NCI-H2107 treated with DMSO at 0.1 percent for 48 hours (cell line): ENCODE measurements around the gene ARHGEF40.
A peak's percentile ranks its signal among the peaks of the same experiment; 100 is the strongest.

Experiments
- DNase-seq: peaks from one replicate; lab custom pipeline; 2025; ENCODE audit not compliant: unreplicated experiment; lab: John Stamatoyannopoulos, UW

The ARHGEF40 gene

GRCh38 chr14:21070083-21070609, at the start of gene ARHGEF40:
ARHGEF40 (plus strand) TSS chr14:21070304; CDS start chr14:21070397, 93 bp downstream.
- no peak for DNase-seq

GRCh38 chr14:21020977-21021545, 49.0 kb upstream of the ARHGEF40 start:
- DNase-seq, result no peak

- DNase-seq, result no peak
These were observed 47.4 kb upstream of the ARHGEF40 start for GRCh38 chr14:21022686-21023085.

GRCh38 chr14:21023174-21023573, 46.9 kb upstream of the ARHGEF40 start:
- DNase-seq, result no peak

- DNase-seq, result no peak
These were observed 46.1 kb upstream of the ARHGEF40 start for GRCh38 chr14:21023817-21024584.

GRCh38 chr14:21024585-21025370, 45.3 kb upstream of the ARHGEF40 start, which contains the start of gene NDRG2:
NDRG2 (minus strand) TSS chr14:21025061; CDS start chr14:21023315, 1,746 bp downstream.
- DNase-seq, result peak; percentile 12

GRCh38 chr14:21025371-21026273, 44.5 kb upstream of the ARHGEF40 start:
- DNase-seq, result no peak

GRCh38 chr14:21026274-21026987, 43.7 kb upstream of the ARHGEF40 start:
- no peak for DNase-seq

- DNase-seq, result no peak
These were observed 43.2 kb upstream of the ARHGEF40 start for GRCh38 chr14:21026988-21027315.

- DNase-seq, result no peak
These were observed 40.2 kb upstream of the ARHGEF40 start, which contains the start of gene TPPP2 for GRCh38 chr14:21029917-21030316. TPPP2 (plus strand) TSS chr14:21030217; CDS start chr14:21030582, 365 bp downstream.

GRCh38 chr14:21030531-21030930, 39.6 kb upstream of the ARHGEF40 start:
- DNase-seq, result no peak

GRCh38 chr14:21032326-21033132, 37.6 kb upstream of the ARHGEF40 start:
- DNase-seq, result no peak

- DNase-seq, result no peak
These were observed 36.9 kb upstream of the ARHGEF40 start for GRCh38 chr14:21033133-21033698.

- DNase-seq, result no peak
These were observed 35.4 kb upstream of the ARHGEF40 start, which contains the start of gene RNASE13 for GRCh38 chr14:21034707-21035106. RNASE13 (minus strand) TSS chr14:21034807; CDS start chr14:21034288, 519 bp downstream.

- no peak for DNase-seq
These were observed 33.4 kb upstream of the ARHGEF40 start for GRCh38 chr14:21036751-21037150.

- no peak for DNase-seq
These were observed 32.9 kb upstream of the ARHGEF40 start for GRCh38 chr14:21037156-21037555.

- no peak for DNase-seq
These were observed 31.4 kb upstream of the ARHGEF40 start for GRCh38 chr14:21038441-21039422.
